HEK293T (cell line): ENCODE measurements around the gene PKN3.

Experiments
- L3MBTL2 ChIP-seq: fragments of 450-650 bp; conservative IDR thresholded peaks from 2 replicates; pipeline ENCODE4 v1.6.1; 2016; ENCODE audit warnings: mild to moderate bottlenecking
- SP1 ChIP-seq: fragments of 450-650 bp; IDR thresholded peaks from 2 replicates; pipeline ENCODE4 v1.6.1; 2017
- SUZ12 ChIP-seq: fragments of 450-650 bp; IDR thresholded peaks from 2 replicates; pipeline ENCODE4 v1.6.1; 2016; ENCODE audit warnings: mild to moderate bottlenecking

- TF ChIP-seq SUZ12 (no peak), L3MBTL2 (no peak), SP1 (no peak)
Observed at GRCh38 chr9:128723352-128723865, 21.1 kb downstream of the PKN3 start.
